Measurements from ENCODE around the gene PTPRT. TPM values are rescaled to one million over a fixed set of nuclear protein-coding genes. Genes with fewer than 3 reads are reported as not detected.
A peak's percentile ranks its signal among the peaks of the same experiment; 100 is the strongest.

The PTPRT gene
- total and polyA plus RNA-seq, 2 of the 13 experiments (the other 11 are each of a cell fraction or from before 2014, with no cell fraction given) = under 0.01 to 0.09 TPM

DNA sequence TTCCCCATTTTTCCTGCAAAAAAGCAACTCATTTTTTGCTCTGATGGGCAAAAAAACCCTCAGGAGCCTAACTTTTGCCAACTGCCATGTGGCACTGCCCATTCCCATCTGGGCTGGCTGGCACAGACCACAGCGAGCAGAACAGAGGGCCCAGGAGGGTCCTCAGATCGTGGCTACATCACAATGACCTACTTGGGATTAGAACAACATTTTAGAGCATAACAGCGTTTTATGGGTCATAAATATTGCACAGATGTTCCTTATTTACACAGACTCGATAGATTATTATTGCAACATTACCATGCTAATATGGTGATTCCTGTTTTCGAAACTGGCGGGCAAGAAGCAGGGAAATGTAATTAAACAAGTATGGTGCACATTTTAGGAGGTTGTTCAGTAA, 28.0 kb downstream of the PTPRT start:
- ChIA-PET CTCF (ENCODE audit: low intra/inter-chr PET ratio, low total read pairs) (no interaction called here), POLR2A (no interaction called here)
- no peaks in the 10 kb centered on the region for H4K20me1 ChIP-seq (ENCODE audit: insufficient read depth, low read length)
- DNase-seq (ENCODE audit: low spot score) = no peak
- H3K79me2 ChIP-seq (ENCODE audit: insufficient read depth, low read length) = no peaks in the 10 kb centered on the region
- H3K4me2 ChIP-seq (ENCODE audit: low read depth, low read length) = no peak overlapping the region
- no peak overlapping the region for H3K9ac ChIP-seq (ENCODE audit: insufficient read depth, low read depth, low read length)
- H3K27me3 ChIP-seq (ENCODE audit: control insufficient read depth in 1 of 2, insufficient read depth in 2 of 2, low read length in 2 of 2) = no peaks in the 10 kb centered on the region
- H3K27ac ChIP-seq (ENCODE audit: extremely low read length, insufficient read depth, low read length) = no peak overlapping the region
- H3K9me3 ChIP-seq (ENCODE audit: low read length) = no peaks in the 10 kb centered on the region
- no TSS peak for BruUV-seq (replicated peaks)
- no peak overlapping the region for H3K4me3 ChIP-seq (replicated peaks in 1 of 3; ENCODE audit: insufficient read depth in 1 of 3, low read depth in 2 of 3, low read length in 3 of 3)
- WGBS (ENCODE audit: low lambda C conversion rate) = 7% methylated on average over 6 of the region's 6 CpGs
- H3K4me1 ChIP-seq (ENCODE audit: insufficient read depth, low read length) = no peaks in the 10 kb centered on the region
- no peak for TF ChIP-seq HMG20B (CRISPR knock-in tag; conservative IDR thresholded peaks at IDR 0.05)
- TF ChIP-seq, protein P1, sequence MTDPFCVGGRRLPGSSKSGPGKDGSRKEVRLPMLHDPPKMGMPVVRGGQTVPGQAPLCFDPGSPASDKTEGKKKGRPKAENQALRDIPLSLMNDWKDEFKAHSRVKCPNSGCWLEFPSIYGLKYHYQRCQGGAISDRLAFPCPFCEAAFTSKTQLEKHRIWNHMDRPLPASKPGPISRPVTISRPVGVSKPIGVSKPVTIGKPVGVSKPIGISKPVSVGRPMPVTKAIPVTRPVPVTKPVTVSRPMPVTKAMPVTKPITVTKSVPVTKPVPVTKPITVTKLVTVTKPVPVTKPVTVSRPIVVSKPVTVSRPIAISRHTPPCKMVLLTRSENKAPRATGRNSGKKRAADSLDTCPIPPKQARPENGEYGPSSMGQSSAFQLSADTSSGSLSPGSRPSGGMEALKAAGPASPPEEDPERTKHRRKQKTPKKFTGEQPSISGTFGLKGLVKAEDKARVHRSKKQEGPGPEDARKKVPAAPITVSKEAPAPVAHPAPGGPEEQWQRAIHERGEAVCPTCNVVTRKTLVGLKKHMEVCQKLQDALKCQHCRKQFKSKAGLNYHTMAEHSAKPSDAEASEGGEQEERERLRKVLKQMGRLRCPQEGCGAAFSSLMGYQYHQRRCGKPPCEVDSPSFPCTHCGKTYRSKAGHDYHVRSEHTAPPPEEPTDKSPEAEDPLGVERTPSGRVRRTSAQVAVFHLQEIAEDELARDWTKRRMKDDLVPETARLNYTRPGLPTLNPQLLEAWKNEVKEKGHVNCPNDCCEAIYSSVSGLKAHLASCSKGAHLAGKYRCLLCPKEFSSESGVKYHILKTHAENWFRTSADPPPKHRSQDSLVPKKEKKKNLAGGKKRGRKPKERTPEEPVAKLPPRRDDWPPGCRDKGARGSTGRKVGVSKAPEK (CRISPR knock-in tag; IDR thresholded peaks at IDR 0.05; ENCODE audit: borderline replicate concordance) = no peak
- TF ChIP-seq THAP11 (CRISPR knock-in tag; IDR thresholded peaks at IDR 0.05) = no peak
- TF ChIP-seq, protein P2, sequence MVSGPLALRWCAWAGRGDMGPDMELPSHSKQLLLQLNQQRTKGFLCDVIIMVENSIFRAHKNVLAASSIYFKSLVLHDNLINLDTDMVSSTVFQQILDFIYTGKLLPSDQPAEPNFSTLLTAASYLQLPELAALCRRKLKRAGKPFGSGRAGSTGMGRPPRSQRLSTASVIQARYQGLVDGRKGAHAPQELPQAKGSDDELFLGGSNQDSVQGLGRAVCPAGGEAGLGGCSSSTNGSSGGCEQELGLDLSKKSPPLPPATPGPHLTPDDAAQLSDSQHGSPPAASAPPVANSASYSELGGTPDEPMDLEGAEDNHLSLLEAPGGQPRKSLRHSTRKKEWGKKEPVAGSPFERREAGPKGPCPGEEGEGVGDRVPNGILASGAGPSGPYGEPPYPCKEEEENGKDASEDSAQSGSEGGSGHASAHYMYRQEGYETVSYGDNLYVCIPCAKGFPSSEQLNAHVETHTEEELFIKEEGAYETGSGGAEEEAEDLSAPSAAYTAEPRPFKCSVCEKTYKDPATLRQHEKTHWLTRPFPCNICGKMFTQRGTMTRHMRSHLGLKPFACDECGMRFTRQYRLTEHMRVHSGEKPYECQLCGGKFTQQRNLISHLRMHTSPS (CRISPR knock-in tag; IDR thresholded peaks at IDR 0.05; ENCODE audit: low read depth) = no peak
- peak; percentile 30; the same call in 1 of the 2 replicates for TF ChIP-seq CEBPB (IDR thresholded peaks at IDR 0.05; ENCODE audit: borderline replicate concordance, low read depth, low read length)
- TF ChIP-seq, protein P3, sequence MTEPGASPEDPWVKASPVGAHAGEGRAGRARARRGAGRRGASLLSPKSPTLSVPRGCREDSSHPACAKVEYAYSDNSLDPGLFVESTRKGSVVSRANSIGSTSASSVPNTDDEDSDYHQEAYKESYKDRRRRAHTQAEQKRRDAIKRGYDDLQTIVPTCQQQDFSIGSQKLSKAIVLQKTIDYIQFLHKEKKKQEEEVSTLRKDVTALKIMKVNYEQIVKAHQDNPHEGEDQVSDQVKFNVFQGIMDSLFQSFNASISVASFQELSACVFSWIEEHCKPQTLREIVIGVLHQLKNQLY (CRISPR knock-in tag; IDR thresholded peaks at IDR 0.05) = no peak
- intact Hi-C loops (cut with micrococcal nuclease; ENCODE audit: unreplicated experiment) (no loop called here), in situ Hi-C loops (cut with HindIII; ENCODE audit: extremely low pct_ligation_motif_present, low pct_unique_long_range_greater_than_20kb) (no loop called here)
- H2AFZ ChIP-seq (ENCODE audit: low read length) = no peak overlapping the region
- no peak for FAIRE-seq
- ATAC-seq = no peak
- H3K36me3 ChIP-seq (replicated peaks in 1 of 2; ENCODE audit: control insufficient read depth in 1 of 2, insufficient read depth in 2 of 2, low read length in 2 of 2) = no peaks in the 10 kb centered on the region
